ENCODE results near the gene FOXB2.

The FOXB2 gene

GRCh38 chr9:77000330-77000729 lies 19.1 kb upstream of the FOXB2 start:
- no peak overlapping the region for H3K4me3 ChIP-seq (ENCODE audit: low read length)
- DNase-seq (ENCODE audit: low read depth): no peak
- H3K4me1 ChIP-seq (ENCODE audit: control insufficient read depth, insufficient read depth, low read length): peaks cover 7% of the 10 kb centered on the region
- H3K9me3 ChIP-seq (ENCODE audit: control insufficient read depth, low read length): peaks cover 2% of the 10 kb centered on the region
- no peak overlapping the region for H3K9ac ChIP-seq (ENCODE audit: low read length)
- H3K36me3 ChIP-seq (ENCODE audit: control insufficient read depth, insufficient read depth, low read length, severe bottlenecking): no peaks in the 10 kb centered on the region
- H3K27me3 ChIP-seq (replicated peaks; ENCODE audit: control insufficient read depth, insufficient read depth, low read length): peaks cover 33% of the 10 kb centered on the region

DNA sequence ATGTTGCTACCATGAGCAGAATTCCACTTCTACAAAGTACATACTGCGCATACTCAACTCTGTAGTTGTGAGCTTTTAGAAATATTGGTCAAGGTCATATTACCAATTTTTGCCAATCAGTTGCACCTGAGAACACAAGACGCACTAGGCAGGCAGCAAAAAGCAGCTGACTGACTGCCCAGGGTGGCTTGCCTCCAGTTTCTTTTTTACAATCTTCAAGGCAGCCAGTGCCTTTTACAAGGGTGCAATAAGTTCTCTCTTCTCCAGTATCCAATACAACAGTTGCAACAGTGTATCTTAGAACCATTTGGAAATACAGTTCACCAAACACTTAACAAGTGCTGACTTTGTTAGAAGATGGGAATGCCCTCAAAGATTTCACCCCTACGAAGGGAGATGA lies 16.1 kb upstream of the FOXB2 start:
- Histone ChIP-seq H3K9me3 (ENCODE audit: control insufficient read depth, low read length) (peaks cover 5% of the 10 kb centered on the region), H3K4me3 (ENCODE audit: low read length) (no peak overlapping the region), H3K27me3 (replicated peaks; ENCODE audit: control insufficient read depth, insufficient read depth, low read length) (peaks cover 40% of the 10 kb centered on the region), H3K4me1 (ENCODE audit: control insufficient read depth, insufficient read depth, low read length) (no peaks in the 10 kb centered on the region), H3K36me3 (ENCODE audit: control insufficient read depth, insufficient read depth, low read length, severe bottlenecking) (no peaks in the 10 kb centered on the region), H3K9ac (ENCODE audit: low read length) (no peak overlapping the region)
- DNase-seq (ENCODE audit: low read depth): no peak

DNA sequence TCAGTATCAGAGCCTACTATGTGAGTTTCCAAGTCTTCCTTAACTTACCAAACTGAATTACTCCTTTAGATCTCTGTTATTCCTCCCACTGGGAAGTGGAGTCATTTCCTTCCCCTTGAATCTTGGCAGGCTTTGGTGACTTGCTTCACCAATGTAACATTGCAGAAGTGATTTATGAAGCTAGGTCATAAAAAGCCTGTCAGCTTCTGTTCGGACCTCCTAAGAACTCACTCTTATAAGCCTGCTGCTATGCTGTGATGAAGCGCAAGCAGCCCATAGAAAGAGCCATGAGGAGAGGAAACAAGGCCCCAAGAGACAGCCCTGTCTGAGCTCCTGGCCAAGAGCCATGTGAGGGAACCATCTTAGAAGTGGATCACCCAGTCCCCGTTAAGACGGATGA lies 14.2 kb upstream of the FOXB2 start:
- Histone ChIP-seq H3K4me3 (ENCODE audit: low read length) (no peak overlapping the region), H3K9ac (ENCODE audit: low read length) (no peak overlapping the region), H3K4me1 (ENCODE audit: control insufficient read depth, insufficient read depth, low read length) (no peaks in the 10 kb centered on the region), H3K36me3 (ENCODE audit: control insufficient read depth, insufficient read depth, low read length, severe bottlenecking) (no peaks in the 10 kb centered on the region), H3K9me3 (ENCODE audit: control insufficient read depth, low read length) (peaks cover 5% of the 10 kb centered on the region), H3K27me3 (replicated peaks; ENCODE audit: control insufficient read depth, insufficient read depth, low read length) (peaks cover 41% of the 10 kb centered on the region)
- no peak for DNase-seq (ENCODE audit: low read depth)

DNA sequence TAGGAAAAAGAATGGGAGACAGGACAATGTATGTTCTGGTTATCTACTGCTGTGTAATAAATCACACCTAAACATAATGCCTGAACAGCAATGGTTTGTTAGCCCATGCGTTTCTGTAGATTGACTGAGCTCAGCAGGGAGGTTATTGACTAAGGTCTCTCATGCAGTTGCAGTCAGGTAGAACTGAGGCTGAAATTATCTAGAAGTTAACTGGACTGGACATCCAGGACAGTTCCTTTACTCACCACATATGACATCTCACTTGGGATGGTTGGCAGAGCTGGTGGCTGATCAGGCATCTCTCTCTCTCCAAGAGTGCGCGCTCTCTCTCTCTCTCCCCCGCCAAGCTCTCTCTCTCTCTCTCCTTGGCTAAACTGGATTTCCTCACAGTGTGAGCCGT lies 8.9 kb upstream of the FOXB2 start:
- DNase-seq (ENCODE audit: low read depth): no peak
- Histone ChIP-seq H3K27me3 (replicated peaks; ENCODE audit: control insufficient read depth, insufficient read depth, low read length) (peaks cover 77% of the 10 kb centered on the region), H3K9me3 (ENCODE audit: control insufficient read depth, low read length) (peaks cover 5% of the 10 kb centered on the region), H3K36me3 (ENCODE audit: control insufficient read depth, insufficient read depth, low read length, severe bottlenecking) (no peaks in the 10 kb centered on the region), H3K4me3 (ENCODE audit: low read length) (no peak overlapping the region), H3K4me1 (ENCODE audit: control insufficient read depth, insufficient read depth, low read length) (peaks cover 7% of the 10 kb centered on the region), H3K9ac (ENCODE audit: low read length) (no peak overlapping the region)

DNA sequence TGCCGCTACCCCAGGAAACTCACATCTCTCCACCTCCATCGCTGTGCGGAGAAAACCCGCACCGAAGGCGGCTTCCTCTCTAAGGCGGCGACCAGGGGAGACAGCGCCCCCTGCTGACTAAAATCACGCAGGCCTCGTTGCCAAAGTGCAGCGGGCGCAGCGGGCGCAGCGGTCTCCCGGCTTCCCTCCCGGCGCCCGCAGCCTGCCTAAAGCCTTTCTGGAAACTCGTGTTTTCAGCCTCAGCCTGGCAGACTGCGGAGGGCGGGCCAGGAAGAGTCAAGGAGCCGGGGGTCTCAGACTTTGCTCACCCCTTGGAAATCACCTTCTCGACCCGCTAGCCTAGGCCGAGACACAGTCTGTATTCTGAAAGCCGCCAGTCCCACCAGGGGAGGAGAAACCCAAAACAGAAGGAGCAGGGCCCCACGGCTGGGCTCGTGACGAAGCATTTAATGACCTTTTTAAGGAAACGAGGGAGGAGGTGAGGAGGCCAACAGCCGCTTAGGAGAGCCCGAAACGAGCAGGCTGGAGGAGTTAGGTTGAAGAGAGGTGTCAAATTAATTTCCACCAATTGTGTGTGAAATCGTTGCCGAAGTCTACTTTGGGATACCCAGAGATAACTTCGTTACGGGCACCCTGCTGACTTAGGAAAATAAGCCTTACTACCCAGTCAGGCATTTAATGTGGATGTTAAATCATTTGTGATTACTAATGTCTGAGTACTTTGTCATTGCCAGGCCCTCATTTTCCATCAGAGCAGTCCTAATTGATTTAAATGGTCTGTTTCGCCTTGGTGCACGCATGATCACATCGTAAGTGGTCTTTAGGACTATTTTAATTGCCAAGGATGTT lies 7.3 kb upstream of the FOXB2 start:
- DNase-seq (ENCODE audit: low read depth): peak; percentile 32
- Histone ChIP-seq H3K4me3 (ENCODE audit: low read length) (peak overlapping the region; percentile 50), H3K9ac (ENCODE audit: low read length) (no peak overlapping the region)

DNA sequence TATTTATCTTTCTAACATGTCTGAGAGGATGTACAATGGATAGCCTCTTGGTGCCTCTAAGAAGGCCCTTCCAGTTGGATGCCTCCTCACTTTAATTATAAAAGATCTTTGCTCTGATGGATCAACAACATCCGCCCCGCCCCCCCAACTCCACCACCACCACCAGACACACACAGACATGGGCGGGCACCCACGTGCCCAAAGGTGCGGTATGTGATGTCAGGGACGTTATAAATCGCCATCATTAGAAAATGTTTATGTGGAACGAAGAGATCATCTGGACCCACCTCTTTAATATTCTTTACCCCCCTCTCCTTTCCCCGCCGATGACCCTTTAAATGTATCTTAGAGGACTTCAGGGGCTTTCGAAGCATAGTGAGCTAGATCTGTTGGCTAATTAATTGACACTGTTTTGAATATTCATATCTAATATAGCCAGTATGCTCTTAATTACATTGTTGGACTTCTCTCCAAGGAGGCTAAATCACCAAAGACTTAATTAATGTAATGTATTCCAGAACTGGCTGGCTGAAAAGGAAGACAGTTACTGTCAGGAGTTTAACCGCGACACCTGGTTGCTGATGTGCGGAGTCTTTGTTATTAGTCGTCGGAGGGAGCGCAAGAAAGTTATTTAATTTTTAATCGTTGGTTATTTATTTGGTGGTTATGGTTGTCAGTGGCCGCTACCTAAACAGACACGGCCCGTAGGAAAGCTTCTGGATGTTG lies 6.1 kb upstream of the FOXB2 start:
- Histone ChIP-seq H3K4me1 (ENCODE audit: control insufficient read depth, insufficient read depth, low read length) (peaks cover 7% of the 10 kb centered on the region), H3K27me3 (replicated peaks; ENCODE audit: control insufficient read depth, insufficient read depth, low read length) (peaks cover 93% of the 10 kb centered on the region), H3K36me3 (ENCODE audit: control insufficient read depth, insufficient read depth, low read length, severe bottlenecking) (no peaks in the 10 kb centered on the region), H3K4me3 (ENCODE audit: low read length) (no peak overlapping the region), H3K9ac (ENCODE audit: low read length) (no peak overlapping the region), H3K9me3 (ENCODE audit: control insufficient read depth, low read length) (peaks cover 7% of the 10 kb centered on the region)
- DNase-seq (ENCODE audit: low read depth): no peak

More for the DNA sequence above, 7.3 kb upstream of the FOXB2 start:
- Histone ChIP-seq H3K4me1 (ENCODE audit: control insufficient read depth, insufficient read depth, low read length) (peaks cover 7% of the 10 kb centered on the region), H3K27me3 (replicated peaks; ENCODE audit: control insufficient read depth, insufficient read depth, low read length) (peaks cover 90% of the 10 kb centered on the region), H3K9me3 (ENCODE audit: control insufficient read depth, low read length) (peaks cover 6% of the 10 kb centered on the region), H3K36me3 (ENCODE audit: control insufficient read depth, insufficient read depth, low read length, severe bottlenecking) (no peaks in the 10 kb centered on the region)

DNA sequence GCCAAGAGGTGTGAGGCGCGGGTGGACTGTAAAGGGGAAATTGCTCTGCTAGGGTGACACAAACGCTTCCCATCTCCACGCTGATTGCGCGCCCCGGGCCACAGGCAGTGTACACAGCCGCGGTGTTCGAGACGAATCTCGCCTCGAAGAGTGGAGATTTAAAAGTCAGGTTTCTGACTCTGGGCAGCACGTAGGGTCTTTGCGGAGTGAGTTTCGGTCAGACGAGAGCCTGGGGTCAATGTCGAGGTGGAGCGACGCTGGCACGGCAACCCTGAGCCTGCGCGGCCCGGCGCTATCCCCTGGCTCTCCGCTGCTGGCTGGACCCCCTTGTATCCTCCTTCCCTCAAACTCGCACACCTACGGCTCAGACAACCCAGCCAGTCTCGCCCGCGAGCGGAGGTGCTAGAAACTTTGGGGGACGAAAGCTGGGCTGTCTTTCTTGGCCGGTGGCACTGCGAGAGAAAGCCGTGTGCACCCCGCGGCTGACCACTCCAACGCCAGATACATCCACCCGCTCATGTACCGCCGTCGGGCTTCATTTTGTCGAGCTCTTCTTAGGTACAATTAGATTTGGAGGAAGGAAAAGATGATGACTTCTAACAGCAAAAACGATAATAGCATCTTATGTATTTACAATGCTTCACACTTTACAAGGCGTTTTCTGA lies 5.4 kb upstream of the FOXB2 start:
- H3K4me3 ChIP-seq (ENCODE audit: low read length): no peak overlapping the region
- no peak overlapping the region for H3K9ac ChIP-seq (ENCODE audit: low read length)
- peaks cover 7% of the 10 kb centered on the region for H3K4me1 ChIP-seq (ENCODE audit: control insufficient read depth, insufficient read depth, low read length)
- H3K9me3 ChIP-seq (ENCODE audit: control insufficient read depth, low read length): peaks cover 7% of the 10 kb centered on the region
- H3K36me3 ChIP-seq (ENCODE audit: control insufficient read depth, insufficient read depth, low read length, severe bottlenecking): no peaks in the 10 kb centered on the region
- DNase-seq (ENCODE audit: low read depth): no peak
- H3K27me3 ChIP-seq (replicated peaks; ENCODE audit: control insufficient read depth, insufficient read depth, low read length): peaks cover 93% of the 10 kb centered on the region

DNA sequence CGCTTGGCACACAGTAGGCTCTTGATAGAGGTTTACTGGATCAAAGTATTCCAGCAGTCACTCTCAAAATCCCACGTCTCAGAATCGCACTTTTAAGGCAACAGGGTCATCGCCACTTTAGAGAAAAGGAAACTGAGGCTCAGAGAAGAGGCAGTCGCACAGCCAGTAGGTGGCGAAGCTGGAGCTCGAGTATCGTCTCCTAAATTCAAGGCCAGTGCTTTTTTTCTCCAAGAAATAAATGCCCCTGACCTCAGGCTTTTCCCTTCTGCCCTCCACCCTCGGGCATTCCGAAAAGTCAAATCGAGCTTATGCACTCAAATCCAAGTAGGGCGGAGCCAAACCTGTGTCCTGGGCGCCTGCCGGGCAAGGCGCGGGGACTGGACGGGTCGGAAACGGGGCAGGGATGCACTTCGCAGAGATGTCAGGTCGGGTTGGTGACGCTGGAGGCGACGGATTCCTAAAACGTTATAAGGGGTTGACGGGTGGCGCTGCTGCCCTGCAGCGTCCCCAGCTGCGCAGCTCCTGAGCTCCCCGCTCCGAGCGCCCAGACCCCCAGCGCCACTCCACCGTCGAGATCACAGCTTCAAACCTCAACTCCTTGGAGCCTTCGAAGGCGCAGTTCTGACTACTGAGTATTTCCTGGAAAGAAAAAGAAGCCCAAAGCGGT lies 4.7 kb upstream of the FOXB2 start:
- no peak overlapping the region for H3K9ac ChIP-seq (ENCODE audit: low read length)
- peaks cover 7% of the 10 kb centered on the region for H3K9me3 ChIP-seq (ENCODE audit: control insufficient read depth, low read length)
- no peak for DNase-seq (ENCODE audit: low read depth)
- peaks cover 94% of the 10 kb centered on the region for H3K27me3 ChIP-seq (replicated peaks; ENCODE audit: control insufficient read depth, insufficient read depth, low read length)
- H3K36me3 ChIP-seq (ENCODE audit: control insufficient read depth, insufficient read depth, low read length, severe bottlenecking): no peaks in the 10 kb centered on the region
- H3K4me1 ChIP-seq (ENCODE audit: control insufficient read depth, insufficient read depth, low read length): peaks cover 7% of the 10 kb centered on the region
- H3K4me3 ChIP-seq (ENCODE audit: low read length): no peak overlapping the region

DNA sequence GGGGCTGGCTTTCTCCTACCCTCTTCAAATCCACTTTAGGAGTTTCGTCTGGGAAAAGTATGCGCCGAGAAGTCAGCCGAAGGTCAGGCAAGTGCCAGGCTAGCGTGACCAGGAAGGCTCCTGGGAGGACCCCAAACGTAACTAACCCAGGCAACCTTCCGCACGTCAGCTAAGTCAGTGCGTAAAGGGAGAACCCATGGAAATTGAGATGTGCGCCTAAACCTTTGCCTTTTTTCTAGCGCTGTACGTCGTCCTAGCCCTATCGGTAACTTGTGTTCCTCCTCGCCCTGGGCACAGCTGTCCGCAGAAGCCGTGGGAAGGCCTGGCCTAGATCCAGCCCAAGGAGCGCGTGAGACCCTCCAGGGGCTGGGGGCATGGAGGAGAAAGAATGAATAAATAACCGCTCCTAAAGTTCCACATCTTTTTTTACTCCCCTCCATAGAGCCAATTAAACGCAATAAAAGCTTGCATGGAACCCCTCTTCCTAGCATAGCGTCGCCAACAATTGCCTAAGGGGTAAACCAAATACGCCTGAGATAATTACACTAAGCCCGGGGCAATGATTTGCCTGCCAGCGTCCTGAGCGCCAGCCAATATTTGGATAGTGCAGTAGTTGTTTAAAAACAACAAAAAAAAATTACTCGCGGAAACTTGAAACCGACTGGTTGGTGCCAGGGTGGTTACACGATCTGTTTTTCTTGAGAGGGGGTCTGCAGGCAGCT lies 4.0 kb upstream of the FOXB2 start:
- H3K27me3 ChIP-seq (replicated peaks; ENCODE audit: control insufficient read depth, insufficient read depth, low read length): peaks cover 87% of the 10 kb centered on the region
- H3K4me1 ChIP-seq (ENCODE audit: control insufficient read depth, insufficient read depth, low read length): peaks cover 7% of the 10 kb centered on the region
- no peaks in the 10 kb centered on the region for H3K36me3 ChIP-seq (ENCODE audit: control insufficient read depth, insufficient read depth, low read length, severe bottlenecking)
- H3K4me3 ChIP-seq (ENCODE audit: low read length): no peak overlapping the region
- peaks cover 7% of the 10 kb centered on the region for H3K9me3 ChIP-seq (ENCODE audit: control insufficient read depth, low read length)
- H3K9ac ChIP-seq (ENCODE audit: low read length): no peak overlapping the region
- no peak for DNase-seq (ENCODE audit: low read depth)

DNA sequence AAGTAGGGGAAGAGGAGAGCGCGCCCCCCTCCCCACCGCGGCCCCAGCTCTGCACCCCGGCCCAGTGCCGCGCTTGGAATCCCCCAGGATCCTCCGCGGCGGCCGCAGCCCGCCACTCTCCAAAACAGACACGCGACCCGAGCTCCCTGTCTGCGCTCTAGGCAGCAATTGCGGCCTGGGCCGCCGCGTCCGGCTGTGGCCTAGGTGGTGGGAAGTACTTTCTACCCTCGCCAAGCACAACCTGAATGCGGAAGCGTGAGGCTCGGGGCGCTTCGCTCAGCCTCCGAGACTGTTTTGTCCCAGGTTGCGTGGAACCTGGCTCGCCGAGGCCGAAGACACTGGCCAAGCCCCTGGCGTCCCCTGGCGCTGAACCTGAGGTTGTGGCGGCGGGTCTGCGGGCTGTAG lies 3.3 kb upstream of the FOXB2 start:
- Histone ChIP-seq H3K4me1 (ENCODE audit: control insufficient read depth, insufficient read depth, low read length) (peaks cover 7% of the 10 kb centered on the region), H3K9ac (ENCODE audit: low read length) (no peak overlapping the region), H3K4me3 (ENCODE audit: low read length) (no peak overlapping the region), H3K9me3 (ENCODE audit: control insufficient read depth, low read length) (peaks cover 7% of the 10 kb centered on the region), H3K27me3 (replicated peaks; ENCODE audit: control insufficient read depth, insufficient read depth, low read length) (peaks cover 89% of the 10 kb centered on the region), H3K36me3 (ENCODE audit: control insufficient read depth, insufficient read depth, low read length, severe bottlenecking) (no peaks in the 10 kb centered on the region)
- DNase-seq (ENCODE audit: low read depth): no peak

All from adipocyte (in vitro differentiated cells).